Islet of Langerhans (tissue), 1 donor: ENCODE measurements around the gene HIF1A.
A peak's percentile ranks its signal among the peaks of the same experiment; 100 is the strongest.
"Not testable (repeated sequence)": the region's sequence is repeated elsewhere in the genome, so short reads cannot be mapped to it uniquely, and the experiment has no call there.

ENCODE experiments used
- FAIRE-seq: peaks from one replicate; lab custom pipeline; 2011; peaks lifted over from hg19 to GRCh38; lab: Jason Lieb, UNC

Gene HIF1A

GRCh38 chr14:61708693-61709092, 13.4 kb downstream of the HIF1A start:
- not testable (repeated sequence) for FAIRE-seq

GRCh38 chr14:61710853-61711817, 15.8 kb downstream of the HIF1A start:
- peak; percentile 96 for FAIRE-seq

GRCh38 chr14:61712137-61712536, 16.8 kb downstream of the HIF1A start:
- no peak for FAIRE-seq

DNA sequence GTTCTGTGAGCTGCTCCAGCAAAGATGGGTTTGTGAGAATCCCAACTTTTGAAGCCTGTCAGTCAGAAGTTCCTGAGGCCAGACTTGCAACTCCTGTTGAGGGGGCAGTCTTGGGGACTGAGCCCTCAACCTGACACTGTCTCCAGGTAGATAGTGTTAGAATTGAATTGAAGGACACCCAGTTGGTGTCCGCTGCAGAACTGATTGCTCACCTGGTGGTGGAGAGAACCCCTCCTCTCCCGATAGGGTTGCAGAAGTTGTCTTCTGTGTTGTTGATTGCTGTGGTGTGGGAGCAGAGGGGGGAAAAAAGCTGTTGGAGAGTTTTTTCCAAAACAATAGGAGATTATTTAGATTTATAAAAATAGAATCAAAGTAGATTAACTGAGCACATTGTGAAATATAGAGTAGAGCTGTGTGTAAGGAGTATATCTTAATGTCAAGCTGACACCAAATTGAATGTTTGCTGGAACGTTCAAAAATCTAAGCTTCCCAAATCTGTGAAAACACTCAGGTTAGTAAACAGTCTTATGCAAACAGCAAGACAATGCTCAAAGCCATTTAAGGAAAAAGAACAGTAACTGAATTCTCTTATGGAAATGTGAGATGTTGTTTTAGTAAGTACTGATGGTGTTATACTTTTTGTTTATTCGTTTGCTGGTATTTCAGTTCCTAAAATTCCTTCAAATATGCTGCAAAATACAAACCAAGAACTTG, 18.6 kb downstream of the HIF1A start:
- no peak for FAIRE-seq

- no peak for FAIRE-seq
These were observed 21.6 kb downstream of the HIF1A start for GRCh38 chr14:61716956-61717355.

- no peak for FAIRE-seq
These were observed 22.7 kb downstream of the HIF1A start for GRCh38 chr14:61718039-61718438.

- FAIRE-seq: peak; percentile 9
These were observed 24.3 kb downstream of the HIF1A start for GRCh38 chr14:61719344-61720293.

- peak; percentile 27 for FAIRE-seq
These were observed 25.0 kb downstream of the HIF1A start for GRCh38 chr14:61720294-61720661.

DNA sequence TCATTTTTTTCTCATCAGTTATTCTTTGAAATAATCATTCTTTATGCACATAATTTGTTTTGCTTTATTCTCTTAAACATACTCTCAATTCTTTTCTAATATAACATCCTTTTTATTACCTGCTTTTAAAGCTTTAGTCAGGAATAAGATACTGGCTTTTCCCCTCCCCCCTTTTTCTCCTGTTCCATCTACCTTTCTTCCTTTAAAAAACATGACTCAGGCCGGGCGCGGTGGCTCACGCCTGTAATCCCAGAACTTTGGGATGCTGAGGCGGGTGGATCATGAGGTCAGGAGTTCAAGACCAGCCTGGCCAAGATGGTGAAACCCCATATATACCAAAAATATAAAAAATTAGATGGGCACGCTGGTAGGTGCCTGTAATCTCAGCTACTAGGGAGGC, 25.4 kb downstream of the HIF1A start:
- peak; percentile 70 for FAIRE-seq

GRCh38 chr14:61724133-61724532, 28.8 kb downstream of the HIF1A start:
- FAIRE-seq: no peak

DNA sequence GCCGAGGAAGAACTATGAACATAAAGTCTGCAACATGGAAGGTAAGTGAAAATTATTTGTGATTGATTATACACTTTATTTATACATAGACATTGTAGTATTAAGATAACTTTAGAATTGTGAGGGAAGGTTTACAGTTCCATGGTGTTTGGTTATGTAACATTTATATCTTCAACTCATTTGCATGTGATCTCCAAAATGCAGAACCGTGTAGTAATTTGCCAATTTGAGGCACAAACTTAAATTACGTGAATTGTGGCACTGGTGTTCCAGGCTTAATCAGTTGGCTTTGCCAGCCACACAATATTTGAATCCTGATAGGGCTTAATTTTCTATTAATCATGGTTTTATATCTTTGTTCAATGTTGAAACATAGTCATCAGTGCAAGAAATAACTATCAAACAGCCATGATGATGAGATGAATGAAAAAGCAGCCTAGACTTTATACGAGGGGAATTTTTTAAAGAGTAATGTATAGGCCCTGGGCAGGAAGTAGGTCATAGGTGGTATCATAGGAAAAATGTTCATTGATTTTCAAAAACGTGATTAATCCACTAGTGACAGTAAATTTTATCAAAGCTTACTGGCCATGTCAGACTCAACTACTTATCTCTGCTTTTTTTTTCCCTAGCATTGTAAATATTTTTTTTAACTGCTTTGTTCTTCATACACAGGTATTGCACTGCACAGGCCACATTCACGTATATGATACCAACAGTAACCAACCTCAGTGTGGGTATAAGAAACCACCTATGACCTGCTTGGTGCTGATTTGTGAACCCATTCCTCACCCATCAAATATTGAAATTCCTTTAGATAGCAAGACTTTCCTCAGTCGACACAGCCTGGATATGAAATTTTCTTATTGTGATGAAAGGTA, 31.7 kb downstream of the HIF1A start:
- FAIRE-seq: no peak

GRCh38 chr14:61730756-61731373, 35.6 kb downstream of the HIF1A start:
- FAIRE-seq: peak; percentile 85

GRCh38 chr14:61733972-61734371, 38.7 kb downstream of the HIF1A start:
- no peak for FAIRE-seq

GRCh38 chr14:61736751-61737150, 41.4 kb downstream of the HIF1A start:
- FAIRE-seq: no peak

GRCh38 chr14:61737915-61738314, 42.6 kb downstream of the HIF1A start:
- FAIRE-seq: no peak

DNA sequence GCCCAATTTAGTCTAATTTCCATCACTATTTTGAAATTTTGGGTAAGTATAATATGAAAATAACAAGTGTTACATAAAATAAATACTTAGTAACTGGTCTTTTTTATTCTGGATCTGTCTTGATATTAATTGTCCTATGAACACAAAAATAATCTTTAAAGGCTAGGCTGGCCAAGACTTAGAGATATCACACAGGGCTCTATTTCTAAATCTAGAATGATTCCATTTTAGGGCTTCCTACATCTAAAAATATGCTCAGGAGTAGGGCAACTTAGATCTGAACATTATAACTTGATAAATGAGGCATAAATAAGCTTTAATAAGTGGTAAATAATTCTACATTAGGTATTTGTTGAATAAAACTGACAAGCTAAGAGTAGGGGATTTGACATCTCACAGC, 43.8 kb downstream of the HIF1A start:
- FAIRE-seq: no peak

DNA sequence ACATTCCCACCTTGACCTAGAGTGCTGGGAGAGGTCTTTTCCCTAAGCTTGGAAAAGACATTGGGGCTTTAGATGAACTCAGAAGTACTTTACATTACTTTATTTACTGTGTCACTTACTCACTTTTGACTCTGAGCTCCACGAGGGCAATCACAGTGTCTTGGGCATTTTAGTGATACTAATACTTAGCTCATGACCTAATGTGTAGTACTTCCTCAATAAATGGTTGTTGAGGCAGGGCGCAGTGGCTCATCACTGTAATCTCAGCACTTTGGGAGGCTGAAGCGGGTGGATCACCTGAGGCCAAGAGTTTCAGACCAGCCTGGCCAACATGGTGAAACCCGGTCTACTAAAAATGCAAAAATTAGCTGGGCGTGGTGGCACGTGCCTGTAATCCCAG, 47.1 kb downstream of the HIF1A start:
- no peak for FAIRE-seq

GRCh38 chr14:61744238-61744637, 48.9 kb downstream of the HIF1A start:
- no peak for FAIRE-seq

- not testable (repeated sequence) for FAIRE-seq
These were observed 51.0 kb downstream of the HIF1A start for GRCh38 chr14:61746346-61746745.

- no peak for FAIRE-seq
These were observed 51.6 kb downstream of the HIF1A start for GRCh38 chr14:61746881-61747280.

DNA sequence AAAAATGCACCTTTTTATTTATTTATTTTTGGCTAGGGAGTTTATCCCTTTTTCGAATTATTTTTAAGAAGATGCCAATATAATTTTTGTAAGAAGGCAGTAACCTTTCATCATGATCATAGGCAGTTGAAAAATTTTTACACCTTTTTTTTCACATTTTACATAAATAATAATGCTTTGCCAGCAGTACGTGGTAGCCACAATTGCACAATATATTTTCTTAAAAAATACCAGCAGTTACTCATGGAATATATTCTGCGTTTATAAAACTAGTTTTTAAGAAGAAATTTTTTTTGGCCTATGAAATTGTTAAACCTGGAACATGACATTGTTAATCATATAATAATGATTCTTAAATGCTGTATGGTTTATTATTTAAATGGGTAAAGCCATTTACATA, 52.0 kb downstream of the HIF1A start:
- FAIRE-seq: peak; percentile 65
